B cell (primary cell): ENCODE measurements around the gene SFT2D1. TPM values are rescaled to one million over a fixed set of nuclear protein-coding genes. Genes with fewer than 3 reads are reported as not detected.

ENCODE experiments used
- ATAC-seq: fragments of 200-7000 bp; cut with Tn5 transposase; one replicate; pipeline ENCODE4 v1.10.0; 2021; ENCODE audit warnings: low read depth, mild to moderate bottlenecking, moderate number of reproducible peaks, moderate library complexity
- CTCF ChIA-PET: fragments of 350-600 bp; sonication (Branson Sonifier 250); formaldehyde crosslinking; loops from one replicate; lab custom pipeline; 2021; ENCODE audit warnings: antibody characterized with exemption, inconsistent platforms; lab: Charles Lee
- POLR2A ChIA-PET: fragments of 350-600 bp; sonication (Branson Sonifier 250); formaldehyde crosslinking; loops from one replicate; lab custom pipeline; 2021; ENCODE audit warnings: antibody characterized with exemption; lab: Charles Lee
- DNase-seq: peaks from one replicate; pipeline ENCODE4 v3.0.0; 2013
- H2AFZ ChIP-seq: 2 replicates; pipeline ENCODE4 v1.6.1; 2012; ENCODE audit warnings: mild to moderate bottlenecking, low read depth, low read length; ENCODE audit not compliant: insufficient read depth, poor library complexity, severe bottlenecking
- H3K27ac ChIP-seq, 2 donors: 1 replicate in 1 of 2; 2 replicates in 1 of 2; pipeline ENCODE4 v1.5.1; 2012 to 2013; ENCODE audit warnings: low read length in 2 of 2, mild to moderate bottlenecking in 2 of 2, moderate library complexity in 1 of 2
- H3K27me3 ChIP-seq, 4 experiments: fragments of 200-600 bp in 1 of 4; sonication (generic) in 1 of 4; replicated peaks in 1 of 4; 1 replicate in 2 of 4; 2 replicates in 2 of 4; pipeline versions ENCODE4 v1.6.1 to v1.7.0; 2013 to 2016; ENCODE audit warnings: low read length in 3 of 4, mild to moderate bottlenecking in 2 of 4, mixed read lengths in 1 of 4, moderate library complexity in 1 of 4; ENCODE audit not compliant: insufficient read depth in 4 of 4, control insufficient read depth in 3 of 4; ENCODE audit errors: control extremely low read depth in 1 of 4
- H3K36me3 ChIP-seq, 2 experiments: replicated peaks in 1 of 2; 1 replicate in 1 of 2; 2 replicates in 1 of 2; pipeline versions ENCODE4 v1.6.1 to v1.7.1; 2013; ENCODE audit warnings: low read length in 1 of 2; ENCODE audit not compliant: insufficient read depth in 2 of 2, control insufficient read depth in 1 of 2; ENCODE audit errors: control extremely low read depth in 1 of 2, extremely low read depth in 1 of 2
- H3K4me1 ChIP-seq, 2 donors: fragments of 200-600 bp in 1 of 2; sonication (generic) in 1 of 2; 1 replicate in 1 of 2; 2 replicates in 1 of 2; pipeline versions ENCODE4 v1.5.1 to v1.6.1; 2013 to 2017; ENCODE audit warnings: low read length in 2 of 2; ENCODE audit not compliant: control insufficient read depth in 2 of 2, insufficient read depth in 2 of 2
- H3K4me2 ChIP-seq: replicated peaks from 2 replicates; pipeline ENCODE3; 2012; ENCODE audit warnings: mild to moderate bottlenecking, low read depth, low read length; ENCODE audit not compliant: poor library complexity, severe bottlenecking
- H3K4me3 ChIP-seq, 5 experiments: fragments of 200-600 bp in 1 of 5; sonication (generic) in 1 of 5; 1 replicate in 3 of 5; 2 replicates in 2 of 5; pipeline versions ENCODE4 v1.5.1 to v1.7.0; 2011 to 2016; ENCODE audit warnings: low read length in 4 of 5, mild to moderate bottlenecking in 4 of 5, low read depth in 2 of 5, control low read depth in 1 of 5, moderate library complexity in 1 of 5; ENCODE audit not compliant: insufficient read depth in 1 of 5; ENCODE audit errors: control extremely low read depth in 1 of 5, extremely low read depth in 1 of 5
- H3K79me2 ChIP-seq: fragments of 200-600 bp; sonication (generic); one replicate; pipeline ENCODE4 v1.6.0; 2016; ENCODE audit warnings: low read length; ENCODE audit not compliant: control insufficient read depth, insufficient read depth
- H3K9ac ChIP-seq: fragments of 200-600 bp; sonication (generic); 2 replicates; pipeline ENCODE4 v1.6.1; 2017; ENCODE audit warnings: mild to moderate bottlenecking, low read length, moderate library complexity
- H3K9me3 ChIP-seq, 3 donors: one replicate each; pipeline versions ENCODE4 v1.6.1 to v1.7.1; 2013; ENCODE audit warnings: low read length in 2 of 3; ENCODE audit not compliant: control insufficient read depth in 2 of 3, insufficient read depth in 1 of 3; ENCODE audit errors: control extremely low read depth in 1 of 3
- H4K20me1 ChIP-seq: 2 replicates; pipeline ENCODE4 v1.6.0; 2012; ENCODE audit warnings: mild to moderate bottlenecking, low read length; ENCODE audit not compliant: insufficient read depth, control insufficient read depth, poor library complexity, severe bottlenecking
- H3K27ac Mint-ChIP-seq: one replicate; pipeline ENCODE4 v1.8.0; 2021; ENCODE audit warnings: mixed read lengths
- H3K27me3 Mint-ChIP-seq: one replicate; pipeline ENCODE4 v1.8.0; 2021; ENCODE audit warnings: mixed read lengths
- H3K4me1 Mint-ChIP-seq: one replicate; pipeline ENCODE4 v1.8.0; 2021; ENCODE audit warnings: mixed read lengths
- H3K4me3 Mint-ChIP-seq: one replicate; pipeline ENCODE4 v1.8.0; 2021; ENCODE audit warnings: mixed read lengths
- H3K9me3 Mint-ChIP-seq: one replicate; pipeline ENCODE4 v1.8.0; 2022; ENCODE audit warnings: mixed read lengths; ENCODE audit not compliant: insufficient read depth
- CTCF ChIP-seq: fragments of 200-600 bp; IDR thresholded peaks from one replicate; pipeline ENCODE4 v1.8.0; 2022; ENCODE audit warnings: antibody characterized with exemption, mild to moderate bottlenecking
- EZH2 ChIP-seq: IDR thresholded peaks from 2 replicates; pipeline ENCODE4 v1.6.1; 2012; ENCODE audit warnings: borderline replicate concordance, low read depth, mild to moderate bottlenecking, moderate library complexity, low read length; ENCODE audit not compliant: insufficient read depth, poor library complexity, severe bottlenecking
- WGBS: methylation state at CpG from one replicate; pipeline ENCODE4 v1.1.5; 2013; ENCODE audit warnings: missing lambda C conversion rate; ENCODE audit not compliant: insufficient coverage; 5-methylcytosine and 5-hydroxymethylcytosine counted together
- intact Hi-C: fragments of 100-400 bp; cut with micrococcal nuclease; formaldehyde crosslinking; loops from one replicate; pipeline ENCODE4 v1.10.0; 2022
- polyA plus RNA-seq: library from polyadenylated mRNA; depleted of rRNA; stranded (reverse); fragments of >200 nt; gene quantifications from 2 replicates; pipeline ENCODE4 v1.2.3, GENCODE V29; 2012
- total RNA-seq, 2 donors: library from RNA; stranded (reverse); fragments of 120-200 nt in 1 of 2; gene quantifications; 1 replicate in 1 of 2; 2 replicates in 1 of 2; pipeline versions ENCODE4 v1.2.3 to v1.2.4, GENCODE V29; 2013 to 2022

Gene SFT2D1
- total and polyA plus RNA-seq, 2 donors (not counting 1 experiment from before 2014, with no cell fraction given): 38.2 to 59.0 TPM

- CTCF ChIA-PET: interaction anchor here (6.7 to 15.9 kb wide), 2 partner anchors 33 to 89 kb away, joined by 61 to 266 read pairs; no protein-coding TSS in a partner anchor
Observed at GRCh38 chr6:166308033-166308768, 34.1 kb downstream of the SFT2D1 start, which contains the start of gene PRR18. Gene PRR18, minus strand, starts transcription at chr6:166308392. Its CDS starts 250 bp downstream, at chr6:166308142.

More at GRCh38 chr6:166308033-166308768, 34.1 kb downstream of the SFT2D1 start, which contains the start of gene PRR18:
- Histone ChIP-seq H3K27me3 (peaks cover 0 to 46% (median 24%) of the 10 kb centered on the region in 4 experiments), H3K79me2 (no peaks in the 10 kb centered on the region), H3K4me1 (peaks cover 13 to 17% of the 10 kb centered on the region in 2 donors), H3K9me3 (no peaks in the 10 kb centered on the region), H3K4me3 (peak within 1 kb of the TSS in 4 of 5 experiments; percentile 28 to 61 (median 48)), H4K20me1 (no peaks in the 10 kb centered on the region), H3K27ac (no peak within 1 kb of the TSS), H3K9ac (peak within 1 kb of the TSS; percentile 57), H3K36me3 (no peaks in the 10 kb centered on the region), H3K4me2 (peak within 1 kb of the TSS; percentile 92), H2AFZ (peak within 1 kb of the TSS; percentile 71)
- ATAC-seq (peak; percentile 56), DNase-seq (peak; percentile 55)
- H3K4me3 Mint-ChIP-seq: peak within 1 kb of the TSS; percentile 76
- under 1% methylated on average over 72 of the region's 74 CpGs for WGBS
- H3K4me1 Mint-ChIP-seq: peaks cover 8% of the 10 kb centered on the region
- H3K27me3 Mint-ChIP-seq: peaks cover 40% of the 10 kb centered on the region
- no peaks in the 10 kb centered on the region for H3K9me3 Mint-ChIP-seq
- TF ChIP-seq EZH2: peak; percentile 47
- no peak for TF ChIP-seq CTCF
- no peak within 1 kb of the TSS for H3K27ac Mint-ChIP-seq
- intact Hi-C loops: no loop called here
- POLR2A ChIA-PET: no interaction called here
